Fibroblast of skin of scalp (primary cell): ENCODE data around the gene TTYH3.
"Not testable (repeated sequence)": the region's sequence is repeated elsewhere in the genome, so short reads cannot be mapped to it uniquely, and the experiment has no call there.

Experiments
- DNase-seq: peaks from one replicate; pipeline ENCODE4 v3.0.0-alpha.2; 2013

TTYH3 gene

GRCh38 chr7:2666155-2666554 is 34.4 kb downstream of the TTYH3 start:
- no peak for DNase-seq

DNA sequence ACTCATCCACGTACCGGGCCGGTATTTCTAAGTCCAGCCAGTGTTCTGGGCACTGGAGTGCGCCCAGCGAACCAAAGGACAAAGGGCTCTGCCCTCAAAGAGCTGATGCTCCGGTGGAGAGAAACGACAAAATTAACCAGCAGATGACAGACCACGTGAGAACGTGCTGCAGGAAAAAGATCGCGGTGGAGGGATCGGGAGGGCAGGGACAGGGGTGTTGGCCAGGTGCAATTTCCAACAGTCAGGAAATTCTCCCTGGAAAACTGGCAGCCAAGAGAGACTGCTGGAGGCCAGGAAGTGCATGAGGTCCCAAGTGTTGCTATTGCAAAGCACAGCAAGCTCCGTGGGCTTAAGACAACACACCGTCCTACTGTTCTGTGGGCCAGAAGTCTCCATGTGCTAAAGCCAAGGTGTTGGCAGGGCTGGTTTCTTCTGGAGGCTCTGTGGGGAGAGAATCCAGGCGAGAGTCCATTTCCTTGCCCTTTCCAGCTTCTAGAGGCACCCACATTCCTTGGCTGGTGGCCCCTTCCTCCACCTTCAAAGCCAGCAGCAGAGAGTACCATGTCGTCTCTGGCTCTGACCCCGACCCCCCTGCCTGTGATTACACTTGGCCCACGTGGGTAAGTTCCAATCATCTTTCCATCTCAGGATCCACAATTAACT is 34.9 kb downstream of the TTYH3 start:
- no peak for DNase-seq

- no peak for DNase-seq
Observed at GRCh38 chr7:2667843-2668242, 36.1 kb downstream of the TTYH3 start.

- DNase-seq, result no peak
Observed at GRCh38 chr7:2668401-2668800, 36.6 kb downstream of the TTYH3 start.

GRCh38 chr7:2670171-2670570 is 38.4 kb downstream of the TTYH3 start:
- no peak for DNase-seq

DNA sequence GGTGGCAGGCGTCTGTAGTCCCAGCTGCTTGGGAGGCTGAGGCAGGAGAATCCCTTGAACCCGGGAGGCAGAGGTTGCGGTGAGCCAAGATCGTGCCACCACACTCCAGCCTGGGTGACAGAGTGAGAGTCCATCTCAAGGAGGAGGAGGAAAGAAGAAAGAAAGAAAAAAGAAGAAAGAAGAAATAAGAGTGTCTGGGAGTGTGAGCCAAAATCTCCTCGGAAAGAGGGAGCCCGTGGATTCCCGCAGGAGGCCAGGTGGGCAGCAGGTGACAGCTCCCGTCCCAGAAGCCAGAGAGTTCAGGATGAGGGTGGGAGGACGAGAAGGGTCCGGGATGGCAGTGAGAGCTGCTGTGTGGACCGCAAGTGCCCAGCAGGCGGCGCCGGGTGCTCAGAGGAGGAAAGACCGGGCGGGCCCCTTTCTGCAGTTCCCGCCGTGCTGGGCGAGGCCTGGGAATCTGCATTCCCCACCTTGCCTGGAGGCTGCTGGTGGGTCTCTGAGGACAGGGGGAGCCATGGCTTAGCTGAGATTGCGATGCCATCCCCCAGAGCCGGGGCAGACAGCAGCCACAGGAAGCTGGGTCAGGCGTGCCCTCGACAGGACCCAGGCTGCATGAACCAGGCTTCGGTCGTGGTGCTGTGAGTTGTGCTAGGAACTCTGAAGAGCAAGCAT is 39.1 kb downstream of the TTYH3 start:
- DNase-seq, result peak; percentile 62

DNA sequence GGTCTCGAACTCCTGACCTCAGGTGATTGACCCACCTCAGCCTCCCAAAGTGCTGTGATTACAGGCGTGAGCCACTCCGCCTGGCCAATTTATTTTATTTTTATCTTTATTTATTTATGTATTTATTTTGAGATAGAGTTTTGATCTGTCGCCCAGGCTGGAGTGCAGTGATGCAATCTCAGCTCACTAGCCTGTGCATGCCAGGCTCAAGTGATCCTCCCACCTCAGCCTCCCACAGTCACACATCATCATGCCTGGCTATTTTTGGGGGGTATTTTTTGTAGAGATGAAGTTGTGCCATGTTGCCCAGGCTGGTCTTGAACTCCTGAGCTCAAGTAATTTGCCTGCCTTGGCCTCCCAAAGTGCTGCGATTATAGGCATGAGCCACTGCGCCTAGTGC is 41.4 kb downstream of the TTYH3 start:
- DNase-seq, result not testable (repeated sequence)

- DNase-seq, result no peak
Observed at GRCh38 chr7:2673934-2674333, 42.1 kb downstream of the TTYH3 start.

DNA sequence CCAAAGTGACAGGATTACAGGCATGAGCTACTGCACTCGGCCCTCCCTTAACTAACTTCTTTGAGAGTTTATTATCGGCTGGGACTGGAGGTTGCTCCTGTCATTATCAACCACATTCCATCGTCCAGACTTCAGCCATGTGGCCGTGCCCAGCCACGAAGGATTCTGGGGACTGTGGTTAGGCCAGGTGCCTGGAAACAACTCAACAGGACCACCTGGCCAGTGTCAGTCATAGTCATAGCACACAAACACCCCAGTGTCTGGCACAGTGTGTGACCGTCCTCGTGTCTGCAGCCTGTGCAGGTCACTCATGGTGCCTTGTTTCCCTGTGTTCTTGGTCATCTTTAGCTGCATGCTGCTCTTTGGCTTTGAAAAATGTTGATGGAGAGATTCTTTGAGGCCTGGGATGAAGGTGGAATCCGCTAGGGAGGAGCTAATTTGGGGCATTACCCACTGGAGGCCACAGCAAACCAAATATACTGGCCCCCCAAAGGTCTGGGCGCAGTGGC is 43.5 kb downstream of the TTYH3 start:
- DNase-seq, result no peak

DNA sequence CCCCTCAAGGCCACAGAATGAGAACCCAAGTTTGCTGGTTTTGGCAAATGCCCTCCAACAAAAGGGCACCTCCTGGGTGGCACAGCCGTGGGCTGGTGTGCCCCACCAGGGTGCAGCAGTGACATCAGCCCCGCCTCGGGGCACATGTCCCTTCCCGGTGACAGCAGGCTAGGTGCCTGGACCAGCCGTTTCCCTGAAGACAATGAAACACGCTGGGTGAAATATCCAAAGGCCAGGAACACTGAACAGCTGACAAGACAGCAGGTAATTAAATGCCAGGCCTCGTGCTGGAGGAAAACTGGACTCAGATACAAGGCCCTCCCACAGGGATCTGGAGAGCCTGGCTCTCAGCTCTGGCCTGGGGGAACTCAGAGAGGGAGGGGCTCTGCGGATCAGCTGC is 44.8 kb downstream of the TTYH3 start:
- not testable (repeated sequence) for DNase-seq

DNA sequence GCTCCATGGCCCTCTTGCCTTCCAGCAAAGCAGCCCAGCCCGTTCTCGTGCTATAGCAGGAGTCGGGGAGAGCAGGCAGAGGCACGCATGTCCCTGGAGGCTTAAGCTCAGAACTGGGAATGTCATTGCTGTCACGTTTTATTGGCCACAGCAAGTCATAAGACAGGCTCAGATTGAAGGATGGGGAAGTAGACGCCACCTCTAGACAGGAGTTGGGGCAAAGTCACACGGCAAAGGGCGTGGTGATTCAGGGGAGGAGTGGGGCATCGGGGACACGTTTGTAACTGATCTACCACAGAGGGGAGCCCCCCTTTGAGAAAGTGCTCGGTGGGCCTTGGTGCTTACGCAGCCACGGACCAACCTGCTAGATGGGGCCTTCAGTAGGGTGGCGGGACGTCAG is 46.7 kb downstream of the TTYH3 start:
- not testable (repeated sequence) for DNase-seq

DNA sequence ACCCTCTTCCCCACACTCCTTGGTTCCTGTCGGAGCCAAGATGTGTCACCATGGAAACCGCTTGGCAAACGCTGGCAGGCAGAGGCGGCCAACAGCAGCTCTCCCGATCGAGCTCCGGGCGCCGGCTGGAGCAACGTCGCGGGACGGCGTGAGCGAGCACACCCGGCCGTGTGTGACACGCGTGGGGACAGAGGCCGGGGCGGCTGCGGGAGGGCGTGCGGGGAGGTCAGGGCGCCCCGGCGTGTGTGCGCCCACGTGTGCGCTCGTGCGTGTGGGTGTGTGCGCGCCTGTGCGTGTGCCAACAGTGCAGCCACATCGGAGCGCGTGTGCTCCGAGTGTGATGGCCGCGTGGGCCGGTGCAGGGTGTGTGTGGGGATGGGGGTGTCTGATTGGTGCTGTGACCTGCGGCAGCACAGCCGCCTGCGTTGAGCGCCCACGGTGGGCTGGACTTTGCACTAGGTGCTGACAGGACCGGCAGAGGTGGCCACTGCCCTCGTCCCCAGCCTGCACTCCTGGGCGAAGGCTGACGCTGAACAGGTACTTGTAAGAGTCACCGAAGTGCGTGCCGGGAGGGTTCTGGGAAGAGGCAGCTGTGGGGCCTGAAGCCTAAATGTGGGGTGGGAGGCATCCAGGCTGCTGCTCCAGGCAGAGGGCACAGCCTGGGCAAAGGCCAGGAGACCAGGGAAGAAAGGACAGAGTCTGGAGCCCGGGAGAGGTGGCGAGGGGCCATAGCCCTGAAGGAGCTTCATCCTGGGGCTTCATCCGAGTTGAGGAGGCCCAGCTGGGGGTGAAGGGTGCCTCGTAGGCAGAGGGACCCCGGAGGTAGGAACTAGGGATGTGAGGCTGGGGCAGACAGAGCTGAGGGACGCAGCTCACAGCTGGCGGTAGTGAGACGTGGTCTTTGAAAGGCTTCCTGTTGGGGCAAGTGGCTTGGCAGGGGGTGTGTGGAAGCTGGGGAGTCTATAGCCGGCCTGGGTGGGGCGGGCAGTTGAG is 47.6 kb downstream of the TTYH3 start:
- not testable (repeated sequence) for DNase-seq

- no peak for DNase-seq
Observed at GRCh38 chr7:2680256-2680655, 48.5 kb downstream of the TTYH3 start.

DNA sequence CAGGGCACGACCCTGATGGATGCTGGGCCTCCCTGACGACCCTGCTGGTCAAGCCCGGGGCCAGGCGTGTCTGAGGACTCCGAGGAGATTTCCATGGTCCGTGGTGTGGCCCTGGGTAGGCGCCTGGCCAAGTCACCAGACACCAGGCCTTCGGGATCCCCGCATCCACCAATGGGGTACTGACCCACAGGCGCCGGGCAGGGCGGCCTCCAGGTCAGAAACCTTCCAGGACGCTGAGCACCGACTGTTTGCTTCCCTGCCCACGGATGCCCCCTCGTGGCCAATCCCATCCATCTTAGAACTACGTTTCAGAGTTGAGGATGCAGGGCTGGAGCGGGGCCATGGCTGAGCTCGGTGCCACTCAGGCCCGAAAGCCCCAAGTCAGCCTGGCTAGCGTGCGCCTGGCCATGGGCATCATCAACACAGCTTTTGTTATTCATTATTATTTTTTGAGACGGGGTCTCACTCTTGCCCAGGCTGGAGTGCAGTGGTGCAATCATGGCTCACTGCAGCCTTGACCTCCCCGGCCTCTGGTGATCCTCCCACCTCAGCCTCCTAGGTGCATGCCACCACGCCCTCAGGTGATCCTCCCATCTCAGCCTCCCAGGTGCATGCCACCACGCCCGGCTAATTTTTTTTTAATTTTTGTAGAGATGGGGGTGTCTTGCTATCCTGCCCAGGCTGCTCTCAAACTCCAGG is 49.2 kb downstream of the TTYH3 start:
- DNase-seq, result peak; percentile 58

DNA sequence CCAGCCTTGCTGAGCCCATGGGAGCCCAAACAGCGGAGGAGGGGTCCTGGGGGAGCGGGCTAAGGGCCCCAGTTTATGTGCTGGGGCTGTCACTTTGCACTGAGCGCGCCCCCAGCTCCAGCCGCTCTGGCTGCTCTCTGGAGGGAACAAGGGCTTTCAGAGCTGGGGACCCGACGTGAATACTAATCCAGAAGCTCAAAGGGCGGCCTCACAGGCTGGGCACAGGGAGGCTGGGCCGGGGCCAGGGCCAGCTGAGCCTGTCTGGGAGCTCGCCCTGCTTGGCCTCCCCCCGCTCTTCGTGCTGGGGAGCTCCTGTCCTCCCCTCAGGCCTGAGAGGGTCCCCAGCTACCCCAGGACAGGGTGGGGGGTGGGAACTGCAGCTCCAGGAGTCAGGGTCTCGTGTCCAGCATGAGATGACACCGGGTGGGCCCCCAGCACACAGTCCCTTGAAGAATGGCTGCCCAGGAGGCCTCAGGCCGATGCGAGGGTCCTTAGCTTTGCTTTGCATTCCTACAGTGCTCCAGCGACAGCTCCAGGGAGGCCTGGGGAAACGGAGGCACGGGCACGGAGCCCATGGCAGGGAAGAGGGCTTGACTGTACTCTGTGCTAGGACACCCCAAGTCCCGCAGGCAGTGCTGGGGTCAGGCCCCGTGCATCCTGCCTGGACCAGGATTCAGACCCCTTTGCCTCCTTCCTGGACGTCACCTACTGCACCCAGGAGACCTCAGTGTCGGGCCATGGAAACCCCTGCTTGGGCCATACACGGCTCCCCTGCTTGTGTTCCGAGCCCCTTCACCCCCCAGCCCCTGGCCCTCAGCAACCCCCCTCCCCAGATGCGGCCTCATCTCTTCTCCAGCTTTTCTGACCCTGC is 50.4 kb downstream of the TTYH3 start:
- no peak for DNase-seq

GRCh38 chr7:2684501-2684900 is 52.7 kb downstream of the TTYH3 start:
- DNase-seq, result no peak

- no peak for DNase-seq
Observed at GRCh38 chr7:2686101-2686500, 54.3 kb downstream of the TTYH3 start.

DNA sequence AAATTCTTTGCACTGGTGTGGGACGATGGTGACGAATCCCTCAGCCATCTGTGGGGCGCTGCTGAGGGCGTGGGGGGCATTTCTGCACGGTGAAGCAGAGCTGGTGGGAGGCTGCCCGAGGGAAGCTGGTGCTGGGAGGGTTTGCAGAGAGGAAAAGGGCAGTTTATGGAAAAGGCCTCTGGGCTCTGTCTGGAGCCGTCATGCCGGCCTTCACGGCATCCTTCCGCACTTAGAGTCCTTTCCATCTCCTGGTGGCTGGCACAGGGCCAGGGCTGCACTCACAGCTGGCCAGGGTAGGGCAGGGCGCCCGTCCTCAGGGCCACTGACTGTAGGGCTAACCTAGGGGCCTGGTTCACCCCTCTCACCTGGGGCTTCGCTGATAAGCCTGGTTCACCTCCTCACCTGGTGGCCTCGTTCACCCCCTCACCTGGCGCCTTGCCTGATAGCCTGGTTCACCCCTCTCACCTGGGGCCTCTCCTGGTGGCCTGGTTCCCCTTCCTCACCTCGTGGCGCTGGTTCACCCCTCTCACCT is 55.6 kb downstream of the TTYH3 start:
- peak; percentile 59 for DNase-seq

DNA sequence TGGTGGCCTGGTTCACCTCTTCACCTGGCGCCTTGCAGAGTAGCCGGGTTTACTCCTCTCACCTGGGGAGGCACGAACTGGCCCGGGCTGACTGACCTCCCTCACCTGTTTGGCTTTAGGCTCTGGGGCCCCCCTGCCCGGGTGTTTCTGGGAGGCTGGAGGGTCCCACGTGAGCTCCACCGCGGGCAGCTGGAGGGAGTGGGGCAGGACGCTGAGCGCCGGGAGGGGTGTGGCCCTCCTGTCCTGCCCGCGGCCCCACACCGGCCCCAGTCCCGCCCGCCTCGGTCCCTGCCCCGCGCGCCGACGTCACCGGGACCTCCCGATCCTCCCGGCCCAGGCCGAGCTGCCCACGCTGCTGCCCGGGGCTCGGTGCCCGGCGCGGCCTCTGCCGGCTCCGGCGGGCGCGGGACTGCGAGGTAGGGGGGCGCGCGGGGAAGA is 56.1 kb downstream of the TTYH3 start, which contains the start of gene AMZ1:
Gene AMZ1 (plus strand): TSS at position 322 of the 438 bp plus-strand sequence. CDS start 12,250 bp downstream, outside the sequence.
- DNase-seq, result no peak

- no peak for DNase-seq
Observed at GRCh38 chr7:2688409-2689342, 56.9 kb downstream of the TTYH3 start.
